Measurements from ENCODE around the gene SCFD2.

Gene SCFD2

GRCh38 chr4:52824603-52825459, 541.0 kb downstream of the SCFD2 start:
- DNase-seq (ENCODE audit: low read depth in 2 of 2): peak; percentile 37 to 39

GRCh38 chr4:52824270-52824602, 541.6 kb downstream of the SCFD2 start:
- no peak for DNase-seq (ENCODE audit: low read depth in 2 of 2)

GRCh38 chr4:52823702-52824092, 542.2 kb downstream of the SCFD2 start:
- DNase-seq (ENCODE audit: low read depth in 2 of 2): no peak
